HG02840 (cell line): ENCODE data around the gene OSBPL8.

Source experiments
- ATAC-seq: cut with Tn5 transposase; IDR thresholded peaks from one replicate; pipeline ENCODE4 v1.9.1; 2021; ENCODE audit warnings: mild to moderate bottlenecking, moderate library complexity, moderate number of reproducible peaks; ENCODE audit not compliant: unreplicated experiment, low FRiP score

Gene OSBPL8

DNA sequence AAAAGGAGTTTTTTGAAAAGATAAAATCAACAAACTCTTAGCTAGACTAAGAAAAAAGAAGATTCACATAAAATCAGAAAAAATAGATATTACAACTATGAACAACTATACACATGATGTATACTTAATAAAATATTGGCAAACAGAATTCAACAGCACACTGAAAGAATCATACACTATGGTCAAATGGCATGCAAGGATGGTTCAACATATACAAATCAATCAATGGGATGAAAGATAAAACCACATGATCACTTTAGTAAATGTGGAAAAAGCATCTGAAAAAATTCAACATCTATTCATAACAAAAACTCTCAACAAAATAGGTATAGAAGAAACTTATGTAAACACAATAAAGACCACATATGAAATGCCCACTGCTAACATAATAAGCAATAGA is 126.8 kb downstream of the OSBPL8 start:
- no peak for ATAC-seq

DNA sequence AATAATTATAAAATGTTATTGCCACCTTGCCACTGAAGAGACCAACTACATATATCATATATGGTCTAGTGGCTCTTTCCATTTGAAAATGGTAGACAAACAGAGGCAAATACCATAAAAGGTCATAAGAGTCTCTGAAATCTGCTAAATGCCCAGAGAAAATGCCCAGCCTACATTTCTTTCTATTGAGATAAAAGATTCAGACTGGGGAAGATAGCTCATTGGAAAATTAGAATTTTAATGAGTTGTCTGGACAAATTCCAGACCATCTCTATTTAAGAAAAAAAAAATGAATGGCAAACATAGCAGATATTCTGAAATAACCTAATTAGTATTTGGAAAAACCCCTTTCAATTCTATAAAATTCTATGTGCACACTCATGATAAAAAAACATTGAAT is 131.5 kb downstream of the OSBPL8 start:
- no peak for ATAC-seq

DNA sequence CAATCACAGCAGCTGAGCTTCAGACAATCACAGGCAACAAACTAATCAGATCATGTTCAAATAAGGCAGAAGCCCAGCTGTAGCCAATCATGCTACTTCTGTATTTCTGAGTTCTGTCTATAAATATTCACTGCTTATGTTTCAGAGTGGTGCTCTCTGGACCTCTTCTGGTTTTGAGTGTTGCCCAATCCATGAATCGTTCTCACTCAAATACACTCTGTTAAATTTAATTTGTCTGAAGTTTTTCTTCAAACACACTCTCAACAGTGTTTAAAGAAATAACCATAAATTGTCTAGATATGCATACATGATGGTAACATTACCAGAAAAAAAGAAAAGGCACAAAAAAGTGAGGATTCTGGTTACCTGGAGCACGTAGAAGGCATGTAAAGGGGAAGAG is 133.4 kb downstream of the OSBPL8 start:
- ATAC-seq = no peak

DNA sequence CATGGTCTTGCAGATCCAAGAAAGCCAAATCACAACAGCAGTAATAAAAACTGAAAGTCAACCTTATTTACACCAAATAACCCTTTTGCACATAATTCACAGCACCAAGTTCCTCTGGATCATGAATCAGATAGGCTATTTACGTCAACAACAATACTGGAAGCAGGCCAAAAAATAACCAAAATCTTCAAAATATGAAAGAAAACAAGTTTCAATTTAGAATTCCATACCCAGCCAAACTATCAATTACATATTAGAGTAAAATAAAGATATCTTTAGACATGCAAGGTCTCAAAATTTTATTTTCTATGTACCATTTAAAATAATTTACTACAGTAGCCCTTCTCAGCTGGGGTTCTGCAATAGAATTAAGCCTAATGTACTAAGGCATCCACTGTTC is 134.6 kb downstream of the OSBPL8 start:
- ATAC-seq = no peak

DNA sequence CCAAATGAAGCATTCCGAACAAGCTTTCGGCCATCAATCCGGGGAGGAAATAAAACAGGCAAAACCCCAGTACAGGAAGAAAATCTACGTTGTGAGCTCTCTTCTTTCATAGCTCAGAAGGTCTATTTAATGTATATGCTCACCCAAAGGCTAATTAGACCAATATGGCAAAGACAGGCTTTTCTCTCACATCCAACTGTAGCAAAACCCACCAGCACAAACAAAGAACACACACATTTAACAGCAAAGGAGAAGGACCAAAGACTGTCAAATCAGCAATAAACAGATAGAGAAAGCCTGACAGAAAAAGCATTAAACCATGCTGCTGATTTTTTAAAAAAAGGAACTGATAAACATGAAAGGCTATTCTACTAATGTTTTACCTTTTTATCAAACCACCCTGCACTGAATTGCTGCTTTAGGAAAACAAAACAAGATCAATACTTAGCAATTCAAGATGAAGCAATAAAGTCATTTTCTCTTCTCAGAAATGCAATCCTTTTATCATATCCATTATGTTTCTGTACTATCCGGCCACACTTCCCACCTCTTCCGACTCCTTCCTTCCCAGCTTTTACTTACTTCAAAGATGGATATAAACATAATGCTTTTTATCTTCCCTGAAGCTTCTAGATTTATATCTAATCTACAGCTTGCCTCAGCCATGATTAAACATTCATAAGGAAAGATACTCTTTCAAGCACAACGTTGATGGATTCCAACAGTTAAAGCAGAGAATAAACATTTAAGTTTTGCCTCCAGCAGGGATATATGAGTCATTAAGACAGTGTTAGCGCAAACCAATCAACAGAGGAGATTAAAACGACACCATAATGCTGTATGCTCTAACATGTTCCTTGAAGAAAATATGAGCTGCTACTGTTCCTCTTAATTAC is 136.8 kb downstream of the OSBPL8 start:
- ATAC-seq = no peak

DNA sequence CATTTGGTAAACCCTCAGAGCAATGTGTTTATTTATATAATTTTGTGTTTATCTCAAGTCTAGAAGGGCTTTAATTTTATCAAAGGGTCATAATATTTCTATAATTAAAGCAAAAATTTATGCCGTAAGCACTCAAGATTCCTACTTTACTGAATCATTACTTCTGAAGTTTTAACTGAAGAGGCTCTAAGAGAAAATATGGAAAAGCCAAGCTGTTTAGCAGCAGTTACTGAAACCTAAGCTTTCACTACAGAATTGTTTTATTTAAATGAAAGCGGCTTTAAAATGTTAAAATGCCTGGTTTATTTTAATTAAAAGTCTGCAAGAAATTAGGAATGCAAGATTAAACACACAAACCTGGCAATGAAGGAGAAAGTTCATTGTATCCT is 137.4 kb downstream of the OSBPL8 start:
- no peak for ATAC-seq

DNA sequence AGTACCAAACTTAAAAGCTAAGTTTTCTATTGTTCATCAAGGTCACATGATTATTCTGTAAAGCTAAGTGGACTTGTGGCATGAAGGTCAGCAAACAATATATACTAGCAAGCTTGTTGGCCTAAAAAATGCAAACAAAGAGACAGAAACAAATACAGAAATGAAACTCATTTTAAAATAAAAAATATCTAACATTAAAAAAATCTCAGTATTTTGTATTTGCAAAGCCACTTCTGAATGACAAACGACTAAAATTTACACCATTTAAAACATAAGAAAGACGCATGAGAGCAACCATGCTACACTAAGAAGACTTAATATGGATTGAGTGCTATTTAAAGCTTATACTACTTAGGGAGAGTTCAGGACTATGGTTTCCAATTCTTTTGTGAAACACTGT is 138.5 kb downstream of the OSBPL8 start:
- ATAC-seq = no peak

DNA sequence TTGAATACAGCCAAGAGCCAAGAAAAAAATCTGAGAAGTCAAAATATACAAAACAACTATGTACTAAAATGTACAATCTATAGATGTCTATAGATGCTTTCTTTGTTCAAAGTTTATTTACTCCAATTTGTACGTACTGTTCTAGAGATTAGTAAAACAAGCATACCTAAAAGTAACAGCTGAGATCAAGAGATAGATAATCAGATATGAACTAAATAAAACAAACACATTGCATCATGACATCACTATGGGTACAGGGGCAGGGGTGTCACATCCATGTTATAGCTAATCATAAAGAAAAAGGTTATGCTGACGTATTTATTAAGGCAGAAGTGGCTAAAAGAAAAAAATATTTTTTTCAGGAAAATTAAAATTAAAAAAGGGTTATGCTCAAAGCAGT is 139.3 kb downstream of the OSBPL8 start:
- ATAC-seq = no peak

DNA sequence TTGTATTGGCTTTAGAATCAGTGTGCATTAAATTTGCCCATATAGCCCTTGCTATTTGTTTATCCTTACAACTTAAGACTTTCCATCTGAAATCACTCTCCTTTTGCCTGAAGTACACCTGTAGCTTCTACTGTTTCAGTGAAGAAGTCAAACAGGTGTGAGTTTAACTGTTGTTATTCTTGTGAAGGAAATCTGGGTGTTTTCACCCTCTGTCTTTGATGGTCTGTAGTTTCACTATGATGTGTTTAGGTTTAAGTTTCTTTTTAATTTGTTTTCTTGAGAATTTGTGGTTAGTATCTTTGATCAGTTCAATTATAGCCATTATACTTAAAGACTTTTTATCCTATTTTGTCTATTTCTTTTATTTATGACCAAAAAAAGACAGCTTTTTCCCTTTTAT is 142.5 kb downstream of the OSBPL8 start:
- ATAC-seq = no peak

DNA sequence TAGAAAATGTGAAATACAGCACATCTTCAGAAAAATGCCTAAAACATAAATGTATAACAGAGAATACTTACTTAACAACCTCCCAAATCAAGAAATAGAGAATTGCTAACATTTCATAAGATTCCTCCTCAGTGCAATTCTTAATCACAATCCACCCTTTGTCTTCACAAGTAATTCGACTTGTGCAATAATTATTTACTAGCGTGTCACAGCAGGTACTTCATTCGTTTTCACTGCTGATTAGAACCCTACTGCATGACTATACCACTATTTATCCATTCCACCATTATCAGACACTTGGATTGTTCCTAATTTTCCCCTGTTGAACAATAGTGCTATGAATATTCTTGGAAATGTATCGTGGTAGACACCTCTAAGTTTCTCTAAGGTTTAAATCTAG is 146.4 kb downstream of the OSBPL8 start:
- no peak for ATAC-seq

DNA sequence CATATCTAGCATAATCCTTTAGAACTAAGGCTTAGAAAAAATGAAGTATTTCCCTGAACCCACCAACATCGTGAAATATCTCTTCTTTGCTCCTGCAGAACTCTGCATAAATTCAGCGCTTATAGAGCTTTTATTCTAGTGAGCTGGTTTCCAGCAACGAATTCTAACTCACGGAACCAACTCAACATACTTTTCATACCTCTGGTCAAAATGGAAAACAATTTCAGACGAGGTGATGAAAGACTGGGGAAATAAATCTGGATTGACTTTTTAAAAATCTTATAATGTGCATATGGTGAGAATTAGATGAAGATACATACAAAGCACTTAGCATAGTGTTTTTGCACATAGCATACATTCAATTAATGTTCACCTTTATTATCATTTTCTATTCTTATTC is 148.8 kb downstream of the OSBPL8 start:
- no peak for ATAC-seq

DNA sequence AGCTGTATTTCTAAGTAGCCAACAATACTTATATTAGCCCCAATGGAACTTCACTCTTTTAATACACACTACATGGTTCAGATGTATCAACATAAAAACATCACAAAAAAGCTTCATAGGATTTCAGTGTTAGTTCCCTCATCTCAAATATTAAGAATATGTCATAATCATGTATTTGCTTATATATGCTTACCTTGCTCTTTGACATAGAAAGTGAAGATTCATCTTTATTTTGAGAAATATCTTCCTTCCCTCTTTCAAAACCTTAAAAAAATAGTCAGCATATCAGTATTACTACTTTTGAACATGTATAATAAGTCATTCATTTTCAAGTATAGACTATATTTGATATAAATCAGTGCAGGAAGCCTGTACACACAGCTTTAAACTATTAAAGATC is 149.2 kb downstream of the OSBPL8 start:
- no peak for ATAC-seq

DNA sequence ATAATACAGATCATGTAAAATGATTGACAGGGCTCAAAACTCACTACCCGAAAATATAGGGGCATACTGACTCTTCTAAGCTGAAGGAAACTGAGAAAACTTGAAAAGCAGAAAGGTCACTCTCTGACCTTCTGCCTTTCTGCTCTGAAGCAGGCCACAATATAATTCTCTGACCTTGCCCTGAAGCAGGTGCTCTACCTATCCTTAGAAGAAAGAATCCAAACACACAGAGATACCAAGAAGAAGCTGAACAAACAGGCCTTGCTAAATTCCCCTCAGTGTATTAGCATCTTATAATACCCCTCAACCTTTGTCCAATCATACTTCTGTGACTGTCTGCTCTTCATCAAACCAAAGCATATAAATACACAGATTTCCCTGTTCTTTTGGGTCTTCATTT is 150.5 kb downstream of the OSBPL8 start:
- ATAC-seq = no peak

DNA sequence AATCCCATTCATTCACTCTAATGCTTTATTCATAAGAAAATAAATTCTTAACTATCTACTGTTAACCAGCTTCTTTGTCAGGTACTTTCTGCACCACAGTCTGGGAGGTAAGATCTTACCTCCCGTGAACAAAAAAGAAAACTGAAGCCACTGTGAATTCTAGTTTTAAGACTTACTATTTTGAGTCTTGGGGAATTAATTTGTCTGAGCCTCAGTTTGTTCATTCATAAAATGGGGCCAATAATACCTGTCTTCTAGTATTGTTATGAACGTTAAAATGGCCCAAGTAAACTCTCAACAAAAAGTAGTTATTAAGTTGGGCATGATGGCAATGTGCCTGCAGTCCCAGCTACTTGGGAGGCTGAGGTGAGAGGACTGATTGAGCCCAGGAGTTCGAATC is 151.9 kb downstream of the OSBPL8 start:
- ATAC-seq = no peak

DNA sequence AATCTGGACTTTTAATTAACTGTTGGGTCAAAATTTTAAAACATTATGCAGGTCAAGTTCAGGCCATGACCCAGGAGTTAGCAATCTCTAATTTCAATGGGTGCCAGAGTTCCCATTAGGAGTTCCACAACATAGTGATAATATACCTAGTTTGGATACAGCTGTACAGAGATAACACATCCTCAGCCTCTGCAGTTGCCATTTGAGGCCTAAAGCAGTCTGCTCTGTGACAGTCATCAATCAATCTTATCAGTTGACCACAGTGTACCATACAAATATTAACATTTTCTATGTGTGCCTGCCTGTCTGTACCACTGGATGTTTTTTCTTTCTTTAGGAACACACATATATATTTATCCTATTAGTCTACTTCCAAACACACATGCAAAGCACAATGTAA is 157.3 kb downstream of the OSBPL8 start:
- no peak for ATAC-seq

DNA sequence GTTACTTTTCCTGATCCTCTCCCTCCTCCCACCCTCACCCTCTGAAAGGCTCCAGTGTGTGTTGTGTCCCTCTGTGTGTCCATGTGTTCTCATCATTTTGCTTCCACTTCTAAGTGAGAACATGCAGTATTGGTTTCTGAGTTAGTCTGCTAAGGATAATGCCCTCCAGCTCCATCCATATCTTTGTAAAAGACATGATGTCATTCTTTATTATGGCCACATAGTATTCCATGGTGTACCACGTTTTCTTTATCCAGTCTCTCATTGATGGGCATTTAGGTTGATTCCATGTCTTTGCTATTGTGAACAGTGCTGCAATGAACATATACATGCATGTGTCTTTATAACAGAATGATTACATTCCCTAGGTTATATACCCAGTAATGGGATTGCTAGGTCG is 159.4 kb downstream of the OSBPL8 start:
- ATAC-seq = no peak

DNA sequence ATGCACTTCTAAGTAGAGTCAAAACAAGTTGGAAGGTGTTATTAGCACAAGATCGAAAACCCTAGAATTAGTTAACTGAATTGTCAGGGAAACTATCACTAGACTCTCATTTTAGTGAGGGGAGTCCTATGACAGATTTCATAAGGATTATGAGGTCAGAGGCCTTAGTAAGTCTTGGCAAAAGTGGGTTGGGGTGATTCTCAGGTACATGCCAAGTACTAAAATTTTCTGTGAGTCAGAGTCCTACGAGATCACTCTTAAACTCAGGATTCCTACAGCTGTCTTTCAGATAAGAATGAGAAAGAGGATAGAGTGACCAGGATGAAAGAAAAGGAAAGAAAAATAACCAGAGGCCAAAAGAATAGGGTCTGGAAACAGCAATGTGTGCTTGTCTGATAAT is 160.5 kb downstream of the OSBPL8 start:
- ATAC-seq = no peak

DNA sequence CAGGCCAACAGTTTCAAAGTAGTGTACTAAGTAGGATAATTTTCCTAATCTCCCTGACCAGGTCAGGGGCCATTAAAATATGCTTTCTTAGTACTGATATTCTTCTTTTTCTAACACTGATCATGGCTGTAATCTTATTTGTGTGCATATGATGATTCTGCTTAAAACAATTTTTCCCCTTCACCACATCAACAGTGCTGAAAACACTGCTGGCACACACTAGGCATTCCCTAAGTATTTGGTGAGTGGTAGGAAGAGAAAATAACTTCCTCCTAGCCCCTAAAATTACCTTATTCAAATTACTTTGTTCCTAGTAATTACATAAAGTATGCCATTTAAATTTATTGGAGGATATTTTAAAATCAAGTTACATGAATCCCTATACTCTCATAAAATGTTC is 161.5 kb downstream of the OSBPL8 start:
- no peak for ATAC-seq

DNA sequence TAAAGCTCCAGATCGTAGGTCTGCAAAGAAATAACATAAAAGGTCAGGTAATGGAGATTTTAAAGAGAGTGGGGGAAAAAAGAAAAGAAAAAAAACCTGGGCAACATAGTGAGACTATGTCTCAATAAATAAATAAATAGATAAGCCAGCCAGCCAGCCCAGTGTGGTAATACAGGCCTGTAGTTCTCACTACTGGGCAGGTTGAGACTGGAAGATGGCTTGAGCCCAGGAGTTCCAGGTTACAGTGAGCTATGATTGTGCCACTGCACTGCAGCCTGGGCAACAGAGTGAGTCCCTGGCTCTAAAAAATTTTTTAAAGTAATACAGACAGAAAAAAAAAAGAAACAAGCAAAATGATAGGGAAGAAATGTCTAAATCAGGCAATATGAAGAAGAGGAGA is 168.1 kb downstream of the OSBPL8 start:
- ATAC-seq = no peak

DNA sequence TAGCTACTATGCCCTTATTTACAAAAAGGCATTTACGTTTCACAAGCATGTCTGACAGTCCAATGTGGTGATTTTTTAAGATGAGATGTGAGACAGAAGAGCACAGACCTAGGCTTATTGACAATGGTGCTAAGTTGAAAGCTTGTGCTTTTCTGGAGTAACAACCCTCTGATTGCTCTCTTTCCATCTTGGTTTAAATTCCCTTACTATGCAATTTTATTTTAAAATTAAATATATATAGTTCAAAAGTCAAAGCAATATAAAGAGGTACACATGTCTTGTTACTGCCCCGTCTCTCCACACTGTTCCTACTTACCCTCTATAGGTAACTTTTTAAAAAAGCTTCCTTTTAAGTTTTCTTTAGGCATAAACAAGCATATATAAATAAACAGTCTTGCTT is 172.0 kb downstream of the OSBPL8 start:
- no peak for ATAC-seq

DNA sequence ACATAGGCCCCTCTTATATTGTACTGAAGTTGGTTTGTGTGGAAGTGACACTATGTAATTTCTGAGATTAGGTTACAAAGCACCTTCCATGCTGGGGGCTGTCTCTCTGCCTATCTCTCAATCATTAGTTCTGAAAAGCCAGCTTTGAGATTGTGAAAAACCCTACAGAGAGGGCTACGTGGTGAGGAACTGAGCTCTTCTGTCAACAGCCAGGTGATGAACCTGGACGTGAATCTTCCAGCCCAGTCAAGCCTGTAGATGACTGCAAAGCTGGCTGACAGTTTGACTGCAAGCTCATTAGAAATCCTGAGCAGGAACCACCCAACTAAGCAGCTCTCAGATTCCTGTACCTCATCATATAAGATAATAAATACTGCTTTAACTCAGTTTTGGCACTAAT is 175.0 kb downstream of the OSBPL8 start:
- no peak for ATAC-seq

DNA sequence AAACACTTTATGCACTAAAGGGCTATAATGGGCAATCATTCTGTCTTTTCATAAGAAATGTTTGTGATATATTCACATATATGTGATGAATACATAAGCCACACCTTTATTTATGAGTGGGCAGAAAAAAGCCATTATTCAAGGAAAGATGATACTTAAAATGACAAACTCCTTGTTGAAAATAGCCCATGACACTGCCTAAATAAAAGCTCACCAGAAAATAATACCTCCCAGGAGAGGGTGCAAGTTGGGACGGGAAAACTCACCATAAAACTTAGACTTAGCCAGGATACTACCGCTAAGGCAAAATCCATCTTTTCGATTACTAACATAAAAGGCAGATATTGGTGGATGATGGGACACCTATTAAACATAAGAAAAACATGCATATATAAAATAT is 175.6 kb downstream of the OSBPL8 start:
- no peak for ATAC-seq

DNA sequence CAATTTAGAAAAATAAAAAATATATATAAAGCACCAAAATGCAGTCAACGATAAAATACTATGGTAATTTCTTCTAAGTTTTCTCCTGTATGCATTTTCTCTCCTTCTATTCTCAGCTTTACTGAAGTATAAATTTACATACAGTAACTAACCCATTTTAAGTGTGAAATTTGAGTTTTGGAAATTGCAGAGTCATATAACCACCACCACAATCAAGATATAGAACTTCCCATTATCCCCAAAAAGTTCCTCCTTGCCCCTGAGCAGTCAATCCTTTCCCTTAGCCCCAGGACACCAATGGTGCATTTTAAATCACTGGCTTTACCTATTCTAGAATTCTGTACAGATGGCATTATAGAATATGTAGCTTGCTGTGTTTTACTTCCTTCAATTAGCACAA is 180.3 kb downstream of the OSBPL8 start:
- ATAC-seq = no peak
